Coronary artery (tissue), 2 donors: ENCODE data around the gene CDH13.

ENCODE experiments used
- DNase-seq: peaks from one replicate; pipeline ENCODE4 v3.0.0-alpha.2; 2017; ENCODE audit warnings: low spot score
- H3K27ac ChIP-seq, 2 donors: fragments of 200-600 bp; sonication (generic); one replicate each; pipeline ENCODE4 v1.5.1; 2016 to 2019
- H3K4me3 ChIP-seq: fragments of 200-600 bp; sonication (generic); 2 replicates; pipeline ENCODE4 v1.5.1; 2016; ENCODE audit warnings: mild to moderate bottlenecking, moderate library complexity
- CTCF ChIP-seq: fragments of 200-600 bp; sonication (generic); IDR thresholded peaks from one replicate; pipeline ENCODE4 v1.5.1; 2019; ENCODE audit warnings: antibody characterized with exemption

The CDH13 gene

GRCh38 chr16:83312718-83313245, 686.0 kb downstream of the CDH13 start:
- H3K27ac ChIP-seq: no peak overlapping the region
- no peak overlapping the region for H3K4me3 ChIP-seq
- no peak for DNase-seq
- TF ChIP-seq CTCF: no peak

- TF ChIP-seq CTCF: no peak
- H3K27ac ChIP-seq: no peak overlapping the region
- DNase-seq: no peak
- no peak overlapping the region for H3K4me3 ChIP-seq
These were observed 688.5 kb downstream of the CDH13 start for GRCh38 chr16:83315271-83315670.

GRCh38 chr16:83316458-83316857, 689.7 kb downstream of the CDH13 start:
- Histone ChIP-seq H3K27ac (no peak overlapping the region), H3K4me3 (no peak overlapping the region)
- no peak for TF ChIP-seq CTCF
- DNase-seq: no peak

- H3K27ac ChIP-seq: no peak overlapping the region
- DNase-seq: no peak
- no peak for TF ChIP-seq CTCF
- H3K4me3 ChIP-seq: no peak overlapping the region
These were observed 691.6 kb downstream of the CDH13 start for GRCh38 chr16:83318390-83318789.

- Histone ChIP-seq H3K27ac (no peak overlapping the region), H3K4me3 (no peak overlapping the region)
- no peak for DNase-seq
- no peak for TF ChIP-seq CTCF
These were observed 702.2 kb downstream of the CDH13 start for GRCh38 chr16:83328936-83329335.

- Histone ChIP-seq H3K27ac (no peak overlapping the region), H3K4me3 (no peak overlapping the region)
- DNase-seq: no peak
- no peak for TF ChIP-seq CTCF
These were observed 702.7 kb downstream of the CDH13 start for GRCh38 chr16:83329441-83329840.

- no peak for TF ChIP-seq CTCF
- no peak for DNase-seq
- Histone ChIP-seq H3K27ac (no peak overlapping the region), H3K4me3 (no peak overlapping the region)
These were observed 703.5 kb downstream of the CDH13 start for GRCh38 chr16:83330251-83330650.
